GM19238 (cell line): Measurements from ENCODE around the gene SYNGR2.
"Not testable (repeated sequence)": the region's sequence is repeated elsewhere in the genome, so short reads cannot be mapped to it uniquely, and the experiment has no call there.

Experiments
- DNase-seq: peaks from one replicate; pipeline ENCODE4 v3.0.0; 2011; ENCODE audit warnings: low spot score; ENCODE audit not compliant: insufficient read length

Gene SYNGR2

GRCh38 chr17:78170692-78171590 lies 2.6 kb downstream of the SYNGR2 start:
- no peak for DNase-seq

- DNase-seq: not testable (repeated sequence)
These were observed 3.3 kb downstream of the SYNGR2 start for GRCh38 chr17:78171591-78172248.

GRCh38 chr17:78172249-78173051 lies 4.1 kb downstream of the SYNGR2 start:
- DNase-seq: no peak

GRCh38 chr17:78173097-78173715 lies 4.8 kb downstream of the SYNGR2 start:
- peak; percentile 62 for DNase-seq

- no peak for DNase-seq
These were observed 6.0 kb downstream of the SYNGR2 start for GRCh38 chr17:78174346-78174869.

- no peak for DNase-seq
These were observed 6.7 kb downstream of the SYNGR2 start for GRCh38 chr17:78174870-78175642.

GRCh38 chr17:78175643-78175981 lies 7.2 kb downstream of the SYNGR2 start:
- no peak for DNase-seq

GRCh38 chr17:78176548-78177025 lies 8.2 kb downstream of the SYNGR2 start:
- DNase-seq: peak; percentile 65

- no peak for DNase-seq
These were observed 11.0 kb downstream of the SYNGR2 start for GRCh38 chr17:78179372-78179771.

GRCh38 chr17:78180083-78180482 lies 11.7 kb downstream of the SYNGR2 start:
- DNase-seq: no peak

GRCh38 chr17:78180508-78180907 lies 12.1 kb downstream of the SYNGR2 start:
- no peak for DNase-seq

- DNase-seq: no peak
These were observed 14.1 kb downstream of the SYNGR2 start for GRCh38 chr17:78182504-78182903.

- no peak for DNase-seq
These were observed 15.5 kb downstream of the SYNGR2 start for GRCh38 chr17:78183916-78184315.

- no peak for DNase-seq
These were observed 16.0 kb downstream of the SYNGR2 start for GRCh38 chr17:78184351-78184750.

- no peak for DNase-seq
These were observed 16.5 kb downstream of the SYNGR2 start for GRCh38 chr17:78184868-78185267.

- no peak for DNase-seq
These were observed 17.8 kb downstream of the SYNGR2 start for GRCh38 chr17:78185981-78186691.

GRCh38 chr17:78186692-78187595 lies 18.6 kb downstream of the SYNGR2 start, which contains the start of the genes AFMID and TK1:
AFMID (plus strand) TSS chr17:78187362; CDS start chr17:78187371, 9 bp downstream.
TK1 (minus strand) TSS chr17:78187052; CDS start chr17:78186994, 58 bp downstream.
- DNase-seq: peak; percentile 99

- DNase-seq: no peak
These were observed 28.3 kb downstream of the SYNGR2 start for GRCh38 chr17:78196716-78197115.
